ENCODE results near the gene PDE4B.
A peak's percentile ranks its signal among the peaks of the same experiment; 100 is the strongest.
"Not testable (repeated sequence)": the region's sequence is repeated elsewhere in the genome, so short reads cannot be mapped to it uniquely, and the experiment has no call there.

Gene PDE4B

GRCh38 chr1:66090859-66091457 lies 298.3 kb downstream of the PDE4B start:
- H3K27ac ChIP-seq = no peak overlapping the region
- no peak for TF ChIP-seq CTCF (conservative IDR thresholded peaks at IDR 0.05)

- no peak for TF ChIP-seq CTCF (conservative IDR thresholded peaks at IDR 0.05)
- no peak overlapping the region for H3K27ac ChIP-seq
These were observed 302.5 kb downstream of the PDE4B start for GRCh38 chr1:66095190-66095589.

- not testable (repeated sequence) for H3K27ac ChIP-seq
These were observed 308.3 kb downstream of the PDE4B start for GRCh38 chr1:66100959-66101358.

GRCh38 chr1:66104076-66104475 lies 311.4 kb downstream of the PDE4B start:
- H3K27ac ChIP-seq = not testable (repeated sequence)

- no peak overlapping the region for H3K27ac ChIP-seq
- TF ChIP-seq CTCF (conservative IDR thresholded peaks at IDR 0.05) = no peak
These were observed 315.9 kb downstream of the PDE4B start for GRCh38 chr1:66108624-66109023.

GRCh38 chr1:66112744-66113400 lies 320.2 kb downstream of the PDE4B start:
- TF ChIP-seq CTCF (conservative IDR thresholded peaks at IDR 0.05) = peak; percentile 39; the same call in 1 of the 2 replicates
- peak overlapping the region; percentile 67 for H3K27ac ChIP-seq

- H3K27ac ChIP-seq = no peak overlapping the region
- TF ChIP-seq CTCF (conservative IDR thresholded peaks at IDR 0.05) = no peak
These were observed 326.5 kb downstream of the PDE4B start for GRCh38 chr1:66119148-66119547.

GRCh38 chr1:66124670-66125069 lies 332.0 kb downstream of the PDE4B start:
- TF ChIP-seq CTCF (conservative IDR thresholded peaks at IDR 0.05) = no peak
- no peak overlapping the region for H3K27ac ChIP-seq

GRCh38 chr1:66128641-66129040 lies 335.9 kb downstream of the PDE4B start:
- not testable (repeated sequence) for H3K27ac ChIP-seq

Measured in VCaP (cell line).